GM23338 (cell line): ENCODE results near the gene SPATA2L. TPM values are rescaled to one million over a fixed set of nuclear protein-coding genes. Genes with fewer than 3 reads are reported as not detected.
A peak's percentile ranks its signal among the peaks of the same experiment; 100 is the strongest.

Experiments used
- ATAC-seq: fragments of 200-7000 bp; cut with Tn5 transposase; 3 replicates; pipeline ENCODE4 v1.9.1; 2020
- DNase-seq: peaks from one replicate; pipeline ENCODE4 v3.0.0-alpha.2; 2015; ENCODE audit warnings: low spot score
- H2AFZ ChIP-seq: fragments of 200-600 bp; sonication (generic); 2 replicates; pipeline ENCODE4 v1.8.0; 2016; ENCODE audit warnings: antibody characterized with exemption, mild to moderate bottlenecking, moderate library complexity
- H3F3A ChIP-seq: fragments of 200-600 bp; sonication (generic); replicated peaks from 2 replicates; pipeline ENCODE4 v1.8.0; 2017; ENCODE audit warnings: antibody characterized with exemption, mixed run types, low read depth
- H3K27ac ChIP-seq: fragments of 200-600 bp; sonication (generic); 2 replicates; pipeline ENCODE4 v1.6.1; 2016; ENCODE audit warnings: low read depth
- H3K27me3 ChIP-seq: fragments of 200-600 bp; sonication (generic); 2 replicates; pipeline ENCODE4 v1.8.0; 2016; ENCODE audit warnings: mild to moderate bottlenecking, mixed run types, moderate library complexity; ENCODE audit not compliant: insufficient read depth
- H3K36me3 ChIP-seq: fragments of 200-600 bp; sonication (generic); 2 replicates; pipeline ENCODE4 v1.8.0; 2016; ENCODE audit warnings: mild to moderate bottlenecking; ENCODE audit not compliant: insufficient read depth
- H3K4me1 ChIP-seq: fragments of 200-600 bp; sonication (generic); 2 replicates; pipeline ENCODE4 v1.8.0; 2016; ENCODE audit warnings: mild to moderate bottlenecking, moderate library complexity; ENCODE audit not compliant: insufficient read depth
- H3K4me2 ChIP-seq: fragments of 200-600 bp; sonication (generic); 2 replicates; pipeline ENCODE4 v1.7.1; 2017; ENCODE audit warnings: mixed run types
- H3K4me3 ChIP-seq: fragments of 200-600 bp; sonication (generic); 2 replicates; pipeline ENCODE4 v1.6.1; 2016; ENCODE audit warnings: mixed run types
- H3K79me2 ChIP-seq: fragments of 200-600 bp; sonication (generic); replicated peaks from 2 replicates; pipeline ENCODE4 v1.8.0; 2017; ENCODE audit warnings: mild to moderate bottlenecking; ENCODE audit not compliant: insufficient read depth
- H3K9me2 ChIP-seq: fragments of 200-600 bp; sonication (generic); 2 replicates; pipeline ENCODE4 v1.8.0; 2017; ENCODE audit not compliant: insufficient read depth
- H4K20me1 ChIP-seq: fragments of 200-600 bp; sonication (generic); replicated peaks from 2 replicates; pipeline ENCODE4 v1.8.0; 2017; ENCODE audit warnings: mild to moderate bottlenecking; ENCODE audit not compliant: insufficient read depth
- H3K27ac Mint-ChIP-seq: 2 replicates; pipeline ENCODE4 v1.8.0; 2020; ENCODE audit warnings: inconsistent platforms, mild to moderate bottlenecking, moderate library complexity, mixed read lengths
- H3K27me3 Mint-ChIP-seq: 3 replicates; pipeline ENCODE4 v1.8.0; 2022; ENCODE audit warnings: low read depth, mild to moderate bottlenecking, moderate library complexity, mixed read lengths, inconsistent platforms; ENCODE audit not compliant: insufficient read depth, poor library complexity
- H3K36me3 Mint-ChIP-seq: 3 replicates; pipeline ENCODE4 v1.8.0; 2021; ENCODE audit warnings: low read depth, mild to moderate bottlenecking, inconsistent platforms, moderate library complexity, mixed read lengths
- H3K4me1 Mint-ChIP-seq: 3 replicates; pipeline ENCODE4 v1.8.0; 2020; ENCODE audit warnings: mild to moderate bottlenecking, inconsistent platforms, mixed read lengths
- H3K4me3 Mint-ChIP-seq: 3 replicates; pipeline ENCODE4 v1.8.0; 2021; ENCODE audit warnings: moderate library complexity, mild to moderate bottlenecking, inconsistent platforms, mixed read lengths
- H3K9me3 Mint-ChIP-seq: 3 replicates; pipeline ENCODE4 v1.8.0; 2020; ENCODE audit warnings: moderate library complexity, mild to moderate bottlenecking, inconsistent platforms, mixed read lengths
- CREB1 ChIP-seq: fragments of 250-450 bp; sonication (Bioruptor Pico); IDR thresholded peaks from 2 replicates; pipeline ENCODE4 v1.5.0; 2020; ENCODE audit warnings: low read depth, mild to moderate bottlenecking, moderate library complexity
- CTCF ChIP-seq, 2 experiments: fragments of 200-600 bp in 1 of 2; sonication (generic) in 1 of 2; conservative IDR thresholded peaks; 2 replicates each; pipeline versions ENCODE4 v1.5.1 to v1.6.1; 2016 to 2017; ENCODE audit warnings: antibody characterized with exemption in 2 of 2, low read depth in 2 of 2, mild to moderate bottlenecking in 2 of 2, moderate library complexity in 1 of 2
- ETS1 ChIP-seq: IDR thresholded peaks from 2 replicates; pipeline ENCODE4 v1.6.1; 2016; ENCODE audit warnings: antibody characterized with exemption
- EZH2 ChIP-seq: fragments of 200-600 bp; sonication (generic); IDR thresholded peaks from one replicate; pipeline ENCODE4 v1.8.0; 2017; ENCODE audit warnings: antibody characterized with exemption, mild to moderate bottlenecking, low read depth; ENCODE audit not compliant: unreplicated experiment
- EZH2phosphoT487 ChIP-seq: fragments of 200-600 bp; sonication (generic); IDR thresholded peaks from one replicate; pipeline ENCODE4 v1.8.1; 2018; ENCODE audit warnings: antibody characterized with exemption; ENCODE audit not compliant: unreplicated experiment
- JUNB ChIP-seq: IDR thresholded peaks from one replicate; pipeline ENCODE4 v1.6.1; 2016; ENCODE audit warnings: antibody characterized with exemption; ENCODE audit not compliant: unreplicated experiment
- NANOG ChIP-seq: IDR thresholded peaks from 2 replicates; pipeline ENCODE4 v1.6.1; 2016; ENCODE audit warnings: antibody characterized with exemption, borderline replicate concordance
- POLR2AphosphoS5 ChIP-seq: IDR thresholded peaks from 2 replicates; pipeline ENCODE4 v1.6.1; 2016; ENCODE audit warnings: antibody characterized with exemption, low read depth
- REST ChIP-seq: IDR thresholded peaks from one replicate; pipeline ENCODE4 v1.6.1; 2018; ENCODE audit warnings: antibody characterized with exemption; ENCODE audit not compliant: unreplicated experiment
- STAT1 ChIP-seq: IDR thresholded peaks from one replicate; pipeline ENCODE4 v1.6.1; 2016; ENCODE audit warnings: antibody characterized with exemption; ENCODE audit not compliant: unreplicated experiment
- ZNF114 ChIP-seq: fragments of 250-450 bp; sonication (Bioruptor Pico); IDR thresholded peaks from 2 replicates; pipeline ENCODE4 v1.5.0; 2020; ENCODE audit warnings: mild to moderate bottlenecking, moderate library complexity
- ZNF331 ChIP-seq: fragments of 250-450 bp; sonication (Bioruptor Pico); IDR thresholded peaks from 2 replicates; pipeline ENCODE4 v1.5.0; 2020; ENCODE audit warnings: low read depth, mild to moderate bottlenecking, moderate library complexity
- ZNF462 ChIP-seq: fragments of 250-450 bp; sonication (Bioruptor Pico); IDR thresholded peaks from 2 replicates; pipeline ENCODE4 v1.5.0; 2020; ENCODE audit warnings: mild to moderate bottlenecking, moderate library complexity
- polyA plus RNA-seq: library from polyadenylated mRNA; unstranded; fragments of >200 nt; fragmentation: Nextera tagmentation; extraction: Ambion mirVana; gene quantifications from 2 replicates; pipeline ENCODE4 v1.2.1, GENCODE V29; 2016
- total RNA-seq: library from RNA; depleted of rRNA; stranded (reverse); fragments of >200 nt; shearing (Covaris generic); gene quantifications from 2 replicates; pipeline ENCODE4 v1.2.3, GENCODE V29; 2014

SPATA2L gene
- total and polyA plus RNA-seq, 2 experiments from 2014 or later, result 6.9 to 26.2 TPM

GRCh38 chr16:89657442-89658220 lies 43.9 kb downstream of the SPATA2L start, which contains the start of the genes CHMP1A and SPATA33:
Gene CHMP1A, minus strand, starts transcription at chr16:89657708. Its CDS starts 120 bp downstream, at chr16:89657588.
Gene SPATA33, plus strand, starts transcription at chr16:89657836. Its CDS starts 76 bp downstream, at chr16:89657912.
- Histone ChIP-seq H2AFZ (peak within 1 kb of the TSS; percentile 98), H3K79me2 (peaks cover 49% of the 10 kb centered on the region), H3K27ac (no peak within 1 kb of the TSS), H3K4me3 (peak within 1 kb of the TSS; percentile 95), H3K27me3 (no peaks in the 10 kb centered on the region), H3K9me2 (no peaks in the 10 kb centered on the region), H4K20me1 (peaks cover 4% of the 10 kb centered on the region; the same call in 1 of the 2 replicates), H3K36me3 (peaks cover 12% of the 10 kb centered on the region), H3K4me2 (peak within 1 kb of the TSS; percentile 98), H3F3A (no peaks in the 10 kb centered on the region), H3K4me1 (peaks cover 7% of the 10 kb centered on the region; the same call in 1 of the 2 replicates)
- ATAC-seq (peak; percentile 91), DNase-seq (peak; percentile 91)
- H3K4me3 Mint-ChIP-seq, result peak within 1 kb of the TSS; percentile 90
- peaks cover 41% of the 10 kb centered on the region for H3K36me3 Mint-ChIP-seq
- H3K4me1 Mint-ChIP-seq, result peaks cover 8% of the 10 kb centered on the region
- H3K9me3 Mint-ChIP-seq, result no peaks in the 10 kb centered on the region
- H3K27me3 Mint-ChIP-seq, result peaks cover 6% of the 10 kb centered on the region
- TF ChIP-seq CREB1 (CRISPR knock-in tag), result peak; percentile 37; the same call in 1 of the 2 replicates
- TF ChIP-seq POLR2AphosphoS5, result peak; percentile 77
- TF ChIP-seq ZNF114 (CRISPR knock-in tag), result no peak
- TF ChIP-seq ZNF462 (CRISPR knock-in tag), result no peak
- no peak for TF ChIP-seq STAT1
- no peak for TF ChIP-seq EZH2
- TF ChIP-seq CTCF (conservative IDR thresholded peaks at IDR 0.05; ENCODE audit: low read depth in 2 of 2), result no peak
- no peak for TF ChIP-seq ZNF331 (CRISPR knock-in tag)
- TF ChIP-seq EZH2phosphoT487, result no peak
- TF ChIP-seq ETS1, result 0 out of 2 replicates have a peak, but pooled peaks have one; percentile 10
- no peak for TF ChIP-seq NANOG
- no peak for TF ChIP-seq REST
- TF ChIP-seq JUNB, result no peak
- H3K27ac Mint-ChIP-seq, result peak within 1 kb of the TSS; percentile 77
